ENCODE data around the gene F5.

The F5 gene

DNA sequence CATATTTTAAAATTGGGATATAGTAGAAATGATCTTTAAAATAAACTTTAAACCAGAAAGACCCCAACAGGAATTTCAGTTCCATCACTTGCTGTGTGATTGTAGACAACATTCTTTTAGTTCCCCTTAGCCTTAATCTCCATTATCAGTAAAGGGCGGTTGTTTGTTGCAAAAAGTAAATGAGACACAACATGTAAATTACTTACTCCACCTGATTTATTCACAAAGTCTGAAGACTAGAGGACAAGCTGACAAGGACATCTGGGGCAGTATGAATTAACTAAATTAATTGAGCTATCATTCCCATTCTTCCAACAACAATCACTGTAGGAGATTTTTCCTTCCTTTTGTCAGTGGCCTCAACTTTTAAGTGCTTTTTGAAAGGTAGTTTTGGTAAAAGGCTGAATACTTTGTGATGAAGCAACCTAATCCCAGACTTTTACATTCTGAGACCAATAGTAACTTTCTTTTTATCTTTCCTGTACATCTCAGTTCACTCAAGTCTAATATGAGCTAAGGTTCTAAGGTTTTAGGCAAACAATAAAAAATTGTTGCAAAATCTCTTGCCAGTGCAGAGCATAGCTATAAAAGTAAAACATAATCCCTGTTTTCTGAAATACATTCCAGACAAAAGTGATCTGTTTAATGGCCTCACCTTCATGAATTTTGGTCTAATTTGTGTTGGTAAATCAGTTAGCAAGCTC, 106.8 kb downstream of the F5 start:
- no peak for DNase-seq
- TF ChIP-seq GATA1 (IDR thresholded peaks at IDR 0.05; ENCODE audit: low read depth, low read length) (no peak), POLR2A (IDR thresholded peaks at IDR 0.05; ENCODE audit: low read length) (no peak)

DNA sequence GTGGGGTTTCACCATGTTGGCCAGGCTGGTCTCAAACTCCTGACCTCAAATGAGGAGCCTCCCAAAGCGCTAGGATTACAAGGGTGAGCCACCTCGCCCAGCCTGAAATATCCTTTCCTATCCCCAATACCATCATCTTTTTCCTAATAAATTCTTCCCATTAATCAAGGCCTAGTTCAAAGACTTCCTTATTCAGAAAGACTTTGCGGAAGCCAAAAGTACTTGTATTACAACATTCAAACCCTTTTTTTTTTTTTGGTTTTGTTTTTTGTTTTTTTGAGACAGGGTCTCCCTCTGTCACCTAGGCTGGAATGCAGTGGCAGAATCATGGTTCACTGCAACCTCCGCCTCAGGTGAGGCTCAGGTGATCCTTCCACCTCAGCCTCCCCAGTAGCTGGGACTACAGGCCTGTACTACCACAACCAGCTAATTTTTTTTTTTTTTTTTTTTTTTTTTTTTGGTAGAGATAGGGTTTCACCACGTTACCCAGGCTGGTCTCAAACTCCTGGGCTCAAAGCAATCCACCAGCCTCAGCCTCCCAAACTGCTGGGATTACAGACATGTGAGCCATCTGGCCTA, 108.1 kb downstream of the F5 start:
- no peak for DNase-seq

DNA sequence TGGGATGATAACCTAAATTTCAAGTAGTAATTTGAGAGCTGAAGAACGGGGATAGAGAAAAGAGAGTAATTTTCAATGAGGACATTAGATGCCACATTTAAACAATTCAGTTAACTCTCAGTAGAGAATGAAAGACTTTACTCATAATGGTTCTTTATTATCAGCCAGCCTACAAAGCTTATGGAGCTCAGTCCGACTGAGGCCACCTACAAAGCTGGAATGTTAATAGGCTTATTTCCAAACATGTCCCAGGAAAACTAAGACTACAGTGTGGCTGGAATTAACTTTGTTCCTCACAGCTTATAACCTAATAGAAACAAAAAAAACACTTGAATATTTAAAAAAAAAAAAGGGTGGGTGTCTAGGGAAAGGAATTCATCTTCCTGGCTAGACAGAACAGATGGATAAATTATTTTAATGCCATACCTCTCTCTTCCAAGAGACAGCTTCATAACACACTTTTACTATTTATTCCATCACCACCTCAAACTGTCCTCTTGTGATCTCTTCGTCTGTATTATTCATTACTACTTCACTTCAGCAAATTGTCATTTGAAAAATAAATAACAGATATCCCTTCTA, 110.4 kb downstream of the F5 start:
- TF ChIP-seq GATA1 (IDR thresholded peaks at IDR 0.05; ENCODE audit: low read depth, low read length) (no peak), POLR2A (IDR thresholded peaks at IDR 0.05; ENCODE audit: low read length) (no peak)
- no peak for DNase-seq

More for the DNA sequence above, 108.1 kb downstream of the F5 start:
- no peak for TF ChIP-seq POLR2A (IDR thresholded peaks at IDR 0.05; ENCODE audit: low read length)
- TF ChIP-seq GATA1 (IDR thresholded peaks at IDR 0.05; ENCODE audit: low read depth, low read length) = no peak

DNA sequence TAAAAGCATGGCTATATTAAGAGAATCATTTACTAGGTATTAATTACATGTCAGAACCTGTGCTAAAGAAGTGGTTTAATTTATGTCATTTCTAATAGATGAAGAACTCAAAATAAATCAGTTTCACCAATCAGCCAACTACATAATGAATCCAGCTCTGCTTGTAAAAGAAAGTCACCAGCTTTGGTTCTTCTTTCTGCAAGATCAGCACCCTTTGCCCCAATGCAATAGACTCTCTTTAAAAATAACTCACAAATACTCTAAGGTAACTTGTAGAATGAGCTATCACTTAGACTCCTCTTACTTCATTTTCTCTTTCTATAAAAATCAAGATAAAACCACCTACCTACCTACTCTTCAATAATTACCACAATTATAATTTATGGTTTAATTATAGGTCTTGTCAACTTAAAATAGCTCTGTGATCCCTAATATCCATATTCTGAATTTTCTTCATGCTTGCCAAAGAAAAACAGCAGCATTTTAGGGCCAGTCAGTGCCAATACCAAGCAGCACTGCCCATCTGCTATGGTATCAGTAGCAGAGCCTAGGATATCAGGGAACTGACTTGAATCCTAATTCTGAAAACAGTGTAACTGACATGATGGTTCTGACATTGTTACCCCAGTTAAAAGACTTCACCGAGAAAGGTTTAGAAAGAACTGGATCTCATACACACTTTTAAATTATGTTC, 111.8 kb downstream of the F5 start:
- no peak for TF ChIP-seq GATA1 (IDR thresholded peaks at IDR 0.05; ENCODE audit: low read depth, low read length)
- TF ChIP-seq POLR2A (IDR thresholded peaks at IDR 0.05; ENCODE audit: low read length) = no peak
- DNase-seq = no peak

- TF ChIP-seq POLR2A (IDR thresholded peaks at IDR 0.05; ENCODE audit: low read length) = no peak
- no peak for TF ChIP-seq GATA1 (IDR thresholded peaks at IDR 0.05; ENCODE audit: low read depth, low read length)
- no peak for DNase-seq
These were observed 112.9 kb downstream of the F5 start for GRCh38 chr1:169473347-169473746.

DNA sequence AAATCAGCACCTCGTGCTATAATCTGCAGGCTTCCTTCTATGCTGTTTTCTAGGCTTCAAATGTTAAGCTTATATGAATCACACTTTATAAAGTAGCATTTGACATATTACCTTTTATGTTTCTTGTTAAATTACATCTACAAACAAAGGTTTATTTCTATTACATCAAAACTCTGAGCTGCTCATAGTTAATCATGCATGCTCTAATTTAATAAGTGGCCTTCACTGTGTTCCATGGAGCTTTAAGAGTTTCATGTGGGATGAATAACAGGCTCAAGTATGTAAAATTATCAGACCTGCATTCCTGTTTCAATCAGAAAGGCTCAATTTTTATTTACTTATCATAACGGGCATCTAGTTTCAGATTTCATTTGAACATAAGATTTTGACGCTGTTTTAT, 113.5 kb downstream of the F5 start:
- DNase-seq = no peak

GRCh38 chr1:169468982-169469381, 117.3 kb downstream of the F5 start:
- no peak for DNase-seq
- TF ChIP-seq POLR2A (IDR thresholded peaks at IDR 0.05; ENCODE audit: low read length) (no peak), GATA1 (IDR thresholded peaks at IDR 0.05; ENCODE audit: low read depth, low read length) (no peak)

More for the DNA sequence above, 113.5 kb downstream of the F5 start:
- TF ChIP-seq POLR2A (IDR thresholded peaks at IDR 0.05; ENCODE audit: low read length) (no peak), GATA1 (IDR thresholded peaks at IDR 0.05; ENCODE audit: low read depth, low read length) (no peak)

DNA sequence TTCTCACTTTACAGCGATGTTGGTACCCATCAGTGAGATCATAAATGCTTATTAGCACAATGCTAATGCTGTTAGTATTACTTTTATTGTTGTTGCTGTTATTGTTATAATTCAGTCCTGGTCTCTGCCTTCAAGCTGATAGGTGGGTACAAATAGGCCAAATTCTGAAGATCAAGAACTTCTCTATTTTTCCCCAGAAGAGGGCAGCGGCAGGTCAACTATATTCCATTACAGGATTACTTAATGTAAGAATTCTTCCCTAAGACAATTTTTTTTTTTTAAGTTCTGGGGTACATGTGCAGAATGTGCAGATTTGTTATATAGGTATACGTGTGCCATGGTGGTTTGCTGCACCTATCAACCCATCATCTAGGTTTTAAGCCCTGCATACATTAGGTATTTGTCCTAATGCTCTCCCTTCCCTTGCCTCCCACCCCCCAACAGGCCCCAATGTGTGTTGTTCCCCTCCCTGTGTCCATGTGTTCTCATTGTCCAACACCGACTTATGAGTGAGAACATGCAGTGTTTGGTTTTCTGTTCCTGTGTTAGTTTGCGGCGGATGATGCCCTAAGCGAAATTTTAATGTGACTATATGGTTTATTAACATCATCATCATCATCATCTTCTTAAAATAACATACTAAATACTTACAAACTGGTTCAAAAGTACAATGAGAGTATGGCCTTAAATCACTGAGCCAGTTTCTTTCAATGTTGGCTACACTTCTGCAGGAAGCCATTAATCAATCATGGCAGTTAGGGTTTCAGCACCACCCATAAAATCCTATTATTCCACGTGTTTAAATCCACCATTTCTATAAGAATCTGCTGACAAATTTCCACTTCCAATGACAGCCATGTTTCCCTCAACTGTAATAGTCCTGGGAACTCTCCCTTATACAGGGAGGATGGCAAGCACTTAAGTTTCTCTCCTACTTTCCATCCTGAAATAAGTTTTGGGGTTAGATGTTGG, 119.7 kb downstream of the F5 start:
- DNase-seq = peak; percentile 40 to 55
- TF ChIP-seq POLR2A (IDR thresholded peaks at IDR 0.05; ENCODE audit: low read length) (no peak), GATA1 (IDR thresholded peaks at IDR 0.05; ENCODE audit: low read depth, low read length) (no peak)

DNA sequence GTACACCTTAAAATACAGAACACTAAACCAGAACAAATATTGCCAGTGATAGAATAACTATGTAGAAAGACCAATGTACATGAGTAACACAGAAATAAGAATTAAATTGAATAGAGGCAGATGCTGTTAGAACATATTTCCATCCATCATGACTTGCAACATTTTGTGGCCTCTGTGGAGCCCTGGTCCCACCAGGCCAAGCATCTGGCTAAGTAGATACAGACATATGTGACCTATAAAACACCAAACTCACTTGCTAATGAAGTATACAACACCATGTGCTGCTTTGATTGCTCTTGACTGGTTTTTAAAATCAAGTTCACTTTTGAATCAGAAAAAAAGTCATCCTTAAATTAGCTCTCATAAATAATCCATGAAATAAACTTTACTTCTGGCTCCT, 121.0 kb downstream of the F5 start:
- DNase-seq = peak in 1 of 2 experiments; percentile 5
- TF ChIP-seq POLR2A (IDR thresholded peaks at IDR 0.05; ENCODE audit: low read length) (no peak), GATA1 (IDR thresholded peaks at IDR 0.05; ENCODE audit: low read depth, low read length) (no peak)
